Mesothelial cell of epicardium (in vitro differentiated cells): ENCODE measurements around the gene PRDM15. TPM values are rescaled to one million over a fixed set of nuclear protein-coding genes. Genes with fewer than 3 reads are reported as not detected.

ENCODE experiments used
- DNase-seq, 2 experiments: peaks; one replicate each; pipeline ENCODE4 v3.0.0; 2021; ENCODE audit warnings: low spot score in 2 of 2; ENCODE audit not compliant: unreplicated experiment in 2 of 2
- H3K27ac Mint-ChIP-seq: 2 replicates; pipeline ENCODE4 v1.8.0; 2021; ENCODE audit warnings: mixed read lengths
- H3K27me3 Mint-ChIP-seq: 2 replicates; pipeline ENCODE4 v1.8.0; 2021; ENCODE audit warnings: low read depth, mixed read lengths
- H3K36me3 Mint-ChIP-seq: 2 replicates; pipeline ENCODE4 v1.8.0; 2021; ENCODE audit warnings: mixed read lengths
- H3K4me1 Mint-ChIP-seq: 2 replicates; pipeline ENCODE4 v1.8.0; 2021; ENCODE audit warnings: mixed read lengths
- H3K4me3 Mint-ChIP-seq: 2 replicates; pipeline ENCODE4 v1.8.0; 2021; ENCODE audit warnings: mild to moderate bottlenecking, moderate library complexity, mixed read lengths
- H3K9me3 Mint-ChIP-seq: 2 replicates; pipeline ENCODE4 v1.8.0; 2021; ENCODE audit warnings: mixed read lengths
- total RNA-seq: library from RNA; stranded (reverse); gene quantifications from 3 replicates; pipeline ENCODE4 v1.2.1, GENCODE V29; 2021
- TF ChIP-seq, protein P1 (sequence below): fragments of 200-600 bp; sonication (generic); IDR thresholded peaks from one replicate; pipeline ENCODE4 v1.5.0; 2021; ENCODE audit warnings: antibody characterized with exemption; ENCODE audit not compliant: unreplicated experiment

Gene PRDM15
- total RNA-seq, 1 donor from 2014 or later, result 12.0 TPM

DNA sequence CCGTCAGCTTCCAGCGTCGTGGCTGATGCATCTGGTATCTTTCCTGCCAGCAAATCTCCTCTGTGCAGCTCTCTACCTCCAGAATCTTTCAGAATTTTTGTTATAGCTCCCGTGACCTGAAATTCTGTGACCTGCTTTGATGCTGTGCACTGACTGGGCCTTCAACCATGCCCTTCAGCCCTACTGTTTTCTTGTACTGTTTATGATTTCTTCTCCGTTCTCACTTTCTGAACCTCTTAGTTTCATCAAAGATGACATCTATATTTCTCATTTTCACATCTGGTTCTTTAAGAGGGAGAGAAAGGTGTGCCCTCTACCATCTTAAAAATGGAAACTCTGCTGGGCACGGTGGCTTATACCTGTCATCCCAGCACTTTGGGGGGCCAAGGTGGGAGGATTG is 5.7 kb downstream of the PRDM15 start:
- no peaks in the 10 kb centered on the region for H3K9me3 Mint-ChIP-seq
- no peak for DNase-seq
- no peak overlapping the region for H3K4me3 Mint-ChIP-seq
- H3K27ac Mint-ChIP-seq, result no peak overlapping the region
- TF ChIP-seq, protein P1, sequence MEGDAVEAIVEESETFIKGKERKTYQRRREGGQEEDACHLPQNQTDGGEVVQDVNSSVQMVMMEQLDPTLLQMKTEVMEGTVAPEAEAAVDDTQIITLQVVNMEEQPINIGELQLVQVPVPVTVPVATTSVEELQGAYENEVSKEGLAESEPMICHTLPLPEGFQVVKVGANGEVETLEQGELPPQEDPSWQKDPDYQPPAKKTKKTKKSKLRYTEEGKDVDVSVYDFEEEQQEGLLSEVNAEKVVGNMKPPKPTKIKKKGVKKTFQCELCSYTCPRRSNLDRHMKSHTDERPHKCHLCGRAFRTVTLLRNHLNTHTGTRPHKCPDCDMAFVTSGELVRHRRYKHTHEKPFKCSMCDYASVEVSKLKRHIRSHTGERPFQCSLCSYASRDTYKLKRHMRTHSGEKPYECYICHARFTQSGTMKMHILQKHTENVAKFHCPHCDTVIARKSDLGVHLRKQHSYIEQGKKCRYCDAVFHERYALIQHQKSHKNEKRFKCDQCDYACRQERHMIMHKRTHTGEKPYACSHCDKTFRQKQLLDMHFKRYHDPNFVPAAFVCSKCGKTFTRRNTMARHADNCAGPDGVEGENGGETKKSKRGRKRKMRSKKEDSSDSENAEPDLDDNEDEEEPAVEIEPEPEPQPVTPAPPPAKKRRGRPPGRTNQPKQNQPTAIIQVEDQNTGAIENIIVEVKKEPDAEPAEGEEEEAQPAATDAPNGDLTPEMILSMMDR, result no peak
- no peaks in the 10 kb centered on the region for H3K27me3 Mint-ChIP-seq
- H3K4me1 Mint-ChIP-seq, result peaks cover 8% of the 10 kb centered on the region
- H3K36me3 Mint-ChIP-seq, result peaks cover 1% of the 10 kb centered on the region

DNA sequence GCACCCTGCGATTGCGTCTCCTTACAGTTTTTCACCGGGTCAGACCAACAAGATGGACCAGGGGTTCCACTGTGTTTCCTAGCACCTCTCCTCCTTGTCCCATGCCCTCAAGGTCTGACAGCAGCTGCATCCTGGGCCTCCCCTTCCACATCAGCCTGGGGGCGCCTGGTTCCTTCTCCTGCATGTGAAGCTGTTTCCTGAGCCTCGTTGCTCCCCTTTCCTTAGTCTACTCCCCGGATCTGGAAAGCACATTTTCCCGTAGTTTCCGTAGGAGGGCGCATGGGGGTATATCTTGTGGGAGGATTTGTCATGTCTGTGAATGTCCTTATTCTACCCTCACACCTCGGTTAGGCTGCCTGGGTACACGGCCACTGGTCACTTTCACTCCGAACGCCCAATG is 6.1 kb downstream of the PRDM15 start:
- H3K9me3 Mint-ChIP-seq, result no peaks in the 10 kb centered on the region
- peaks cover 8% of the 10 kb centered on the region for H3K4me1 Mint-ChIP-seq
- peaks cover 3% of the 10 kb centered on the region for H3K36me3 Mint-ChIP-seq
- H3K27me3 Mint-ChIP-seq, result no peaks in the 10 kb centered on the region
- TF ChIP-seq, protein P1, result no peak
- no peak overlapping the region for H3K4me3 Mint-ChIP-seq
- no peak overlapping the region for H3K27ac Mint-ChIP-seq
- no peak for DNase-seq

DNA sequence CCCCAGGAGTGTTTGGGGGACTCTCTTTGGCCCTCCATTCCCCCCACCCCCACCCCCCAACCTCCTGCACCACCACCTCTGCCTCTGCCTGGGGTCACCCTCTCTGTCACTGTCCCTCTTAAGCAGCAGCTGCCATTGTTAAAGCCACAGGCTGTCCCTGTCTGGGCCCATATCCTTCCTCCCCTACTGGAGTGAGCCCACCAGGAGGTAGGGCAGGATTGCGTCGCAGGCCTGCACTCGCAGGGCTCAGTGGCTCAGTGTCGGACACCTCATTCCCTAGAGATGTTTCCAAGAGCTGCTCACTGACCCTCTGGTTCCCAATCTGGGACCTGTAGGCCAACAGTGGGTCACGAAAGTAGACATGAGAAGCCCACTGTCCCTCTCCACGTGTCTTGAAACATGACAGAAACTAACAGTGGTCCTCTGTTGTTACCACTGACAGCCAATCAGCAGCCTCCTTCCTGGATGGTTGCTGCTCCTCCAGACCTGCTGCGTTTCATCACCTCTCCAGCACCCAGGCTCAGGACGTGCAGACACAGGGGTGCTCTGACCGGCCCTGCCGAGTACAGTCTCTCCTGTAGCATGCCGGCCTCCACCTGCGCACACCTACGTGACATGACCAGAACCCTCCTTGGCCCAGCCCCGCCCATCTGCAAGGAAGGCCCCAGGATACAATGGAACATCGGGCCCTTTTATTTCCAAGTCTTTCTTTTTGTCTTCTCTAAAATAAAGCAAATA is 7.7 kb downstream of the PRDM15 start:
- H3K27me3 Mint-ChIP-seq, result no peaks in the 10 kb centered on the region
- H3K4me1 Mint-ChIP-seq, result no peaks in the 10 kb centered on the region
- no peaks in the 10 kb centered on the region for H3K9me3 Mint-ChIP-seq
- DNase-seq, result no peak
- H3K36me3 Mint-ChIP-seq, result peaks cover 3% of the 10 kb centered on the region
- H3K27ac Mint-ChIP-seq, result no peak overlapping the region
- TF ChIP-seq, protein P1, result no peak
- no peak overlapping the region for H3K4me3 Mint-ChIP-seq

DNA sequence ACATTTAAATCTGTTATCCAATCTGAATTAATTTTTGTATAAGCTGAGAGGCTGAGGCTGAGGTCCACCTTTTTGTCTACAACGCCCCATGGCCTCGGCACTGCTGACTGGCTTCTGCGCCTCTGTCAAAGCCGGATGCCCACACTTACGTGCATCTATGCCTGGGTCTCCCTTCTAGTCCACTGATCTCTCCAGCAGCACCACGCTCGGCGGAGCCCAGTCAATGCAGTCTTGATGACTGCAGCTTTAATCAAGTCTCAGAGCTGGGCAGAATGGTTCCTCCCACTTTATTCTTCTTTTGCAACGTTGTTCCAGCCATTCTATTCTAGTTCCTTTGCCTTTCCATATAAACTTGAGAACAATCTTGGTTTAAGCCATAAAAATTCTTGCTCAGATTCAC is 9.4 kb downstream of the PRDM15 start:
- Mint-ChIP-seq H3K27me3 (no peaks in the 10 kb centered on the region), H3K9me3 (no peaks in the 10 kb centered on the region), H3K4me1 (no peaks in the 10 kb centered on the region), H3K36me3 (peaks cover 3% of the 10 kb centered on the region), H3K27ac (no peak overlapping the region), H3K4me3 (no peak overlapping the region)
- no peak for DNase-seq
- TF ChIP-seq, protein P1, result no peak

DNA sequence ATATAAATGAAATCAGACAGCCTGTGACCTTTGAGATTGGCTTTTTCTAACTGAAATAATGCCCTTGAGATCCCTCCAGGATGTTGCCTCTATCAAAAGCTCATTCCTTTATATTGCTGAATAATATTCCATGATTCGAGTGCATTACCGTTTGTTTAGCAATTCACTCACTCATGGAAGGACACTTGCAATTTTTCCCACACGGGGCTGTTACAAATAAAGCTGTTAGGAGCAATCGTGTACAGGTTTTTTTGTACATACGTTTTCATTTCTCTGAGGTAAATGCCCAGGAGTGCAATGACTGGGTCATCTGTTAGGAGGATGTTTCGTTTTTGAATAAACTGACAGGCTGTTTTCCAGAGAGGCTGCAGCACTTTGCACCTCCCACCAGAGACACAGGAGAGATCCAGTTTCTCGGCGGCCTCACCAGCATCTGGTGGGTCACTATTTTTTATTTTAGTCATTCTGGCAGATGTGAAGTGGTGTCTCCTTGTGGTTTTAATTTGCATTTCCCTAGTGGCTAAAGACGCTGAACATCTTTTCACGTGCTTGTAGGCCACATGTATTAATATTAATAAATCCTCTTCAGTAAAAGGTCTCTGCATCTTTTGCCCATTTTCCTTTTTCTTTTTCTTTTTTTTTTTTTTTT is 11.0 kb downstream of the PRDM15 start:
- no peak overlapping the region for H3K27ac Mint-ChIP-seq
- H3K27me3 Mint-ChIP-seq, result no peaks in the 10 kb centered on the region
- no peaks in the 10 kb centered on the region for H3K9me3 Mint-ChIP-seq
- DNase-seq, result no peak
- no peaks in the 10 kb centered on the region for H3K4me1 Mint-ChIP-seq
- peaks cover 2% of the 10 kb centered on the region for H3K36me3 Mint-ChIP-seq
- TF ChIP-seq, protein P1, result no peak
- H3K4me3 Mint-ChIP-seq, result no peak overlapping the region
